Osteoblast (primary cell): ENCODE measurements around the gene EIF1AD. TPM values are rescaled to one million over a fixed set of nuclear protein-coding genes. Genes with fewer than 3 reads are reported as not detected.

ENCODE experiments used
- DNase-seq: peaks from one replicate; pipeline ENCODE4 v3.0.0; 2011; ENCODE audit warnings: low spot score, mixed read lengths; ENCODE audit not compliant: insufficient read length; ENCODE audit errors: missing footprints
- H2AFZ ChIP-seq: 2 replicates; pipeline ENCODE4 v1.6.0; 2011; ENCODE audit warnings: mild to moderate bottlenecking, low read length
- H3K27ac ChIP-seq: 2 replicates; pipeline ENCODE4 v1.5.1; 2011; ENCODE audit warnings: mild to moderate bottlenecking, low read depth, low read length, moderate library complexity
- H3K27me3 ChIP-seq: 2 replicates; pipeline ENCODE4 v1.6.0; 2012; ENCODE audit warnings: mild to moderate bottlenecking, control low read depth, inconsistent platforms, low read length, moderate library complexity; ENCODE audit not compliant: insufficient read depth
- H3K36me3 ChIP-seq: 2 replicates; pipeline ENCODE4 v1.5.1; 2011; ENCODE audit warnings: mild to moderate bottlenecking, low read length, control low read depth, moderate library complexity; ENCODE audit not compliant: insufficient read depth
- H3K4me1 ChIP-seq: 2 replicates; pipeline ENCODE4 v1.5.1; 2011; ENCODE audit warnings: mild to moderate bottlenecking, low read length, control low read depth, moderate library complexity; ENCODE audit not compliant: insufficient read depth
- H3K4me2 ChIP-seq: 2 replicates; pipeline ENCODE4 v1.6.0; 2011; ENCODE audit warnings: mild to moderate bottlenecking, low read length; ENCODE audit not compliant: insufficient read depth
- H3K4me3 ChIP-seq: fragments of 200-600 bp; sonication (generic); 3 replicates; pipeline ENCODE4 v1.5.1; 2012; ENCODE audit warnings: mild to moderate bottlenecking, low read length, inconsistent platforms; ENCODE audit not compliant: insufficient read depth
- H3K79me2 ChIP-seq: 2 replicates; pipeline ENCODE4 v1.6.0; 2012; ENCODE audit warnings: mild to moderate bottlenecking, low read length, control low read depth, inconsistent platforms; ENCODE audit not compliant: insufficient read depth
- H3K9me3 ChIP-seq: 2 replicates; pipeline ENCODE4 v1.5.1; 2011; ENCODE audit warnings: low read depth, low read length, control low read depth
- H4K20me1 ChIP-seq: 2 replicates; pipeline ENCODE4 v1.6.0; 2012; ENCODE audit warnings: mild to moderate bottlenecking, low read length, control low read depth; ENCODE audit not compliant: insufficient read depth
- CTCF ChIP-seq: IDR thresholded peaks from 2 replicates; pipeline ENCODE4 v1.5.1; 2011; ENCODE audit warnings: mild to moderate bottlenecking, low read depth, low read length, moderate library complexity; ENCODE audit errors: extremely low read depth
- total RNA-seq: library from RNA; depleted of rRNA; stranded (reverse); fragments of >200 nt; gene quantifications from 2 replicates; pipeline ENCODE4 v1.2.3, GENCODE V29; 2012

EIF1AD gene
- total RNA-seq, 1 donor, result 28.6 TPM

GRCh38 chr11:65977621-65978390 lies 24.2 kb downstream of the EIF1AD start:
- Histone ChIP-seq H3K4me3 (no peak overlapping the region), H3K9me3 (no peaks in the 10 kb centered on the region), H3K4me2 (no peak overlapping the region), H3K36me3 (peaks cover 53% of the 10 kb centered on the region), H3K27me3 (no peaks in the 10 kb centered on the region), H3K27ac (no peak overlapping the region), H2AFZ (no peak overlapping the region), H4K20me1 (no peaks in the 10 kb centered on the region), H3K4me1 (no peaks in the 10 kb centered on the region), H3K79me2 (no peaks in the 10 kb centered on the region)
- peak; percentile 44 for DNase-seq
- TF ChIP-seq CTCF, result no peak

DNA sequence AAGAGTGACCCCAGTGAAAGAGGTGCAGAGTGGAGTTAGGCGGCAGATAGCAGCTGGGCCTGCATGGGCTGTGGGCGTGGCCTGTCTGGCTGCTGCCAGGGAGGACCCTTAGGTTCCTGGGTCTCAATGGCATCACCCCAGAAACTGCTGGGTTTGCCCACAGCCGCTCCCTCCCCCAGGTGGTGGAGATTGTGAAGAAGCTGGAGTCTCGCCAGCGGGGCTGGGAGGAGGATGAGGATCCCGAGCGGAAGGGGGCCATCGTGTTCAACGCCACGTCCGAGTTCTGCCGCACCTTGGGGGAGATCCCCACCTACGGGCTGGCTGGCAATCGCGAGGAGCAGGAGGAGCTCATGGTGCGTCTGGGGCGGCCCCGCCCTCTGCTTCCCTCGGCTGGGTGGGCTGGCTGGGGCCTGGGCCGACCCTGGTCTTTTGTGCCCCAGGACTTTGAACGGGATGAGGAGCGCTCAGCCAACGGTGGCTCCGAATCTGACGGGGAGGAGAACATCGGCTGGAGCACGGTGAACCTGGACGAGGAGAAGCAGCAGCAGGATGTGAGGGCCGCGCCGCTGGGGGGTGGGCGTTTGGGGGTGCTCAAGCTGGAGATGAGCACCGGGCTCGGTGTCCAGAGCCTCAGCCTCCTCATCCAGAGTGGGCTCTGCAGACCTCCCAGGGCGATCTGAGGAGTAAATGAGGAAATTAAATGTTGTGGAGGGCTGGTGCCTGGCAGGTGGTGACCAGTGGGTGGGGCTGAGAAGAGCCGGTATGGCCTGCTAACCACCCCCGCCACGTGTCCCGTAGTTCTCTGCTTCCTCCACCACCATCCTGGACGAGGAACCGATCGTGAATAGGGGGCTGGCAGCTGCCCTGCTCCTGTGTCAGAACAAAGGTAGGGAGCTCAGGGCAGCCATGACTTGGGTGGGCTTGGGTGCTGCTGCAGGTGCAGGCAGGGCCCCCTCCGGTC lies 25.5 kb downstream of the EIF1AD start:
- no peaks in the 10 kb centered on the region for H3K4me1 ChIP-seq
- no peak overlapping the region for H3K4me2 ChIP-seq
- peaks cover 64% of the 10 kb centered on the region for H3K36me3 ChIP-seq
- H2AFZ ChIP-seq, result no peak overlapping the region
- H3K27me3 ChIP-seq, result no peaks in the 10 kb centered on the region
- no peaks in the 10 kb centered on the region for H3K9me3 ChIP-seq
- no peaks in the 10 kb centered on the region for H4K20me1 ChIP-seq
- TF ChIP-seq CTCF, result no peak
- H3K4me3 ChIP-seq, result no peak overlapping the region
- no peak overlapping the region for H3K27ac ChIP-seq
- DNase-seq, result peak; percentile 61
- no peaks in the 10 kb centered on the region for H3K79me2 ChIP-seq

GRCh38 chr11:65975771-65976170 lies 26.2 kb downstream of the EIF1AD start:
- Histone ChIP-seq H4K20me1 (no peaks in the 10 kb centered on the region), H3K4me3 (no peak overlapping the region), H3K79me2 (no peaks in the 10 kb centered on the region), H3K4me1 (no peaks in the 10 kb centered on the region), H3K27me3 (no peaks in the 10 kb centered on the region), H3K27ac (no peak overlapping the region), H3K4me2 (no peak overlapping the region), H3K9me3 (no peaks in the 10 kb centered on the region), H2AFZ (no peak overlapping the region), H3K36me3 (peaks cover 64% of the 10 kb centered on the region)
- no peak for DNase-seq
- no peak for TF ChIP-seq CTCF
